Pulmonary artery endothelial cell (primary cell): Measurements from ENCODE around the gene ACOT7. TPM values are rescaled to one million over a fixed set of nuclear protein-coding genes. Genes with fewer than 3 reads are reported as not detected.
A peak's percentile ranks its signal among the peaks of the same experiment; 100 is the strongest.
"Not testable (repeated sequence)": the region's sequence is repeated elsewhere in the genome, so short reads cannot be mapped to it uniquely, and the experiment has no call there.

Source experiments
- DNase-seq: peaks from one replicate; pipeline ENCODE4 v3.0.0-alpha.2; 2011; ENCODE audit warnings: low read depth, low spot score
- total RNA-seq: library from RNA; depleted of rRNA; stranded (reverse); fragments of >200 nt; gene quantifications from 2 replicates; pipeline ENCODE4 v1.2.3, GENCODE V29; 2014

The ACOT7 gene
- total RNA-seq, 1 donor from 2014 or later: 69.0 TPM

DNA sequence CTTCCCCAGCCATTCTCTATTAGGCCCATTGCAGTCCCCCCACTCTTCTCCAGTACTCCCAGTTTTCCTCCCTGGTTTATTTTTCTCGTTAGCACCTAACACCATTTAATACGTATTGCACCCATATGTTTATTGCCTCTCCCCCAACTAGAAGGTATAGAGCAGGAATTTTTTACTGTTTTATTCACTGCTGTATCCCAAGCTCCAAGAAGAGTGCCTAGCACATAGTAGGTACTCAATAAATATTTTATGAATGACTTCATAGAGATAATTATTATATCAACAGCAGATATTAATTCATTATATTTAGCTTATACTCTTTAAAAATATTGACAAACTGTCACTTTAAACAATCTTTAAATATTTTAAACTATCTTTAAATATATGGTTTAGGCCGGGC lies 5.7 kb upstream of the ACOT7 start:
- no peak for DNase-seq

DNA sequence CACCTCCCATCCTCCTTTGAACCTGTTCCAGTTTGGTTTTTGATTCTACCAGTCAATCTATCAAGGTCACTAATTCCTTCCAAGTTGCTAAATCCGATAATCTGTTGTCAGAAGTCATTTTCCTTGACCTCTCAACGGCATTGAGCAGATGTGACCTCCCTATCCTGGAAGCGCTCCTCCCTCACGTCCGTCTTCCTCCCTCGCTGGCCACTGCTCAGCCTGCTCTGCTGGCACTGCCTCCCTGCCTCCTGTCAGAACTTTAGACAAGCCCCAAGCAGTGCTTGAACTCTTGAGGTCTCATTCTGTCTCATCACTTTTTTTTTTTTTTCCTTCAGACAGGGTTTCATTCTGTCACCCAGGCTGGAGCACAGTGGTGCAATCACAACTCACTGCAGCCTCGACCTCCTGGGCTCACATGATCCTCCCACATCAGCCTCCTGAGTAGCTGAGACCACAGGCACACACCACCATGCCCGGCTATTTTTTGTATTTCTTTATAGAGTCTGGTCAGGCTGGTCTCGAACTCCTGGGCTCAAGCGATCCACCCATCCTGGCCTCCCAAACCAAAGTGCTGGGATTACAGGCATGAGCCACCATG lies 4.4 kb upstream of the ACOT7 start:
- DNase-seq: no peak

DNA sequence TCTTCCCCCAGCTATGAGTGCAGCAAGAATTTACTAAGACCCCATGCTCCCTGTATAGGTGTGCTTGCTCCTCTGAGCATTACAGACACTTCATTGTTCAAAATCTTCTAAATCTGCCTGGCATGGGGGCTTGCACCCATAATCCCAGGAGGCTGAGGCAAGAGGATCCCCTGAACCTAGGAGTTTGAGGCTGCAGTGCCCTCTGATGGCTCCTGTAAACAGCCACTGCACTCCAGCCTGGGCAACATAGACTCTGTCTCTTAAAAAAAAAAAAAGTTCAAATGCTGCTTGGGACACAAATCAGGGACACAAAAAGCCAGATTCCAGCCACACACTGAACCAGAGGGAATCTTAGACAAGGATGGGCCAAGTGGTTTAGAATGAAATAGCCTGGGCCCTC lies 3.4 kb upstream of the ACOT7 start:
- DNase-seq: no peak

DNA sequence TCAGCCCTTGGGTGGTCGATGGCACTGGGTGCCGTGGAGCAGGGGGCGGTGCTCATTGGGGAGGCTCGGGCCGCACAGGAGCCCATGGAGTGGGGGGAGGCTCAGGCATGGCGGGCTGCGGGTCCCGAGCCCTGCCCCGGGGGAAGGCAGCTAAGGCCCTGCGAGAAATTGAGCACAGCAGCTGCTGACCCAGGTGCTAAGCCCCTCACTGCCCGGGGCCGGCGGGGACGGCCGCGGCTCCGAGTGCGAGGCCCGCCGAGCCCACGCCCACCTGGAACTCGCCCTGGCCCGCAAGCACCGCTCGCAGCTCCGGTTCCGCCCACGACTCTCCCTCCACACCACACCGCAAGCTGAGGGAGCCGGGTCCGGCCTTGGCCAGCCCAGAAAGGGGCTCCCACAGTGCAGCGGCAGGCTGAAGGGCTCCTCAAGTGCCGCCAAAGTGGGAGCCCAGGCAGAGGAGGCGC lies 2.2 kb upstream of the ACOT7 start:
- not testable (repeated sequence) for DNase-seq

DNA sequence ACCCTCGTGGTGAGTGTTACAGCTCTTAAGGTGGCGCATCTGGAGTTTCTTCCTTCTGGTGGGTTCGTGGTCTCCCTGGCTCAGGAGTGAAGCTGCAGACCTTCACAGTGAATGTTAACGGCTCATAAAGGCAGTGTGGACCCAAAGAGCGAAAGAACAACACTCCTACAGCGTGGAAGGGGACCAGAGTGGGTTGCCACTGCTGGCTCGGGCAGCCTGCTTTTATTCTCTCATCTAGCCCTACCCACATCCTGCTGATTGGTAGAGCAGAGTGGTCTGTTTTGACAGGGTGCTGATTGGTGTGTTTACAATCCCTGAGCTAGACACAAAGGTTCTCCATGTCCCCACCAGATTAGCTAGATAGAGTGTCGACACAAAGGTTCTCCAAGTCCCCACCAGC lies 1.6 kb upstream of the ACOT7 start:
- DNase-seq: not testable (repeated sequence)

DNA sequence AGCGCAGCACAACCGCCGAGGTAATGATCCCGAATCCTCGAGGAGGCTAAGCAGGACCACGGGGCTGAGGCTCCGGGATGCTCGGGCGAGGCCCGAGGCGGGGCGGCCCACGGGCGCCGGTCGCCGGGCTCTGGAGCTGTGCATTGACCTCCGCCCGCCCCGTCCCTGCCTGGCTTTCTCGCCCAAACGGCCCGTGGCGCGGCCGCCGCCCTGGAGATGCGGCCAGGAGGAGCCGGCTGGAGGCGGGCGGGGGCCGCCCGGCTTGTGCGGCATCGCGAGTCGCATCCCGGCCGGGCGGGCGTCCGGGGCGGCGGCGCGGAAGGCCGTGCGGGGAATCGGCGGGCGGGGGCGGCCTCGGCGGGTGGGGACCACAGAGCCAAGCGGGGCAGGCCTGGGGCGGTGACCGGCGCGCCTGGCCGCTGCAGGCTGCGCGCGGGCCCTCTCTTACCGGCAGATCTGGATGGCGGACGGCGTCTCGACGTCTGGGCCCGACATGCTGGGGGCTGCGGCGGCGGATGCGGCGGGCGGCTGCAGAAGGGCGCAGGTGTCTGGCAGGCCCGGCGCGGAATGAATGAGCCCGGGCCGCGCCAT lies 663 bp downstream of the ACOT7 start:
- no peak for DNase-seq

DNA sequence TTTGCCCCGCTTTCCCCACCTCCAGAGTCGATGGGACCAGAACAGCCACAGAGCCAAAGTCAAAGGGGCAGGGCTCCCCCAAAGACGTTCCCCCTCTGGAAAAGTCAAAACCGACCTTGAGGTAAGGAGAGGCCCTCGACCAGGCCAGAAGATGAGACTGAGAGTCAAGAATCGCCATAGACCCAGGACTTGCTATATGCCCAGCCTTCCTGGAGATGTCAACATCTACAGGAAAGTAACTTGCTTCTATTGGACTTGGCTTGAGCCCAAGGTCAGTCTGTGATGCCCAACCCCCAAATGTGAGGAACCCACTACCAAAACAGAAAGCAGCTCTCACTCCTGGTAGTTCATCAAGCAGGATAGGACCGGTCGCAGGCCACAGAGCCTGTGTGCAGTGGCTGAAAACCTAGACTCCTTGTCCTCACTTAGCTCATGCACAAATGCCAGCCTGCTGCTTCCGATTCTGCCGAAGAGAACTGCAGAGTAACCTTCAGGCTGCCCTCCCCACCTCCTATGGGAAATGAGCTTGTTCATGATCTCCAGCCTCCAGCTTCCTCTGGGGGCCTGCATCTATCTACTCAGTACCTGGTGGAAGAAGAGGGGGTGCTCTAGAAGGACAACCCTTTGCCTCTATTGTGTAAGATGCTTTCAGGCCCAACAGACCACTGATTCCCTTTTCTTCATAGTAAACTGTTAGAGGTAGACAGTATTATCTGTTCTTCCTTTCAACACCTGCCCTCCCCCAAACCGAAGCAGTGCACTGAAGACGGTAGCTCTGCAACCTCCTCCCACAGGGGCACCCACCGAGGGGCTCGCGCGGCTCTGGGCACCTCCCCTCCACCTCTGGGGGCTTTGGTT lies 1.4 kb downstream of the ACOT7 start:
- no peak for DNase-seq

DNA sequence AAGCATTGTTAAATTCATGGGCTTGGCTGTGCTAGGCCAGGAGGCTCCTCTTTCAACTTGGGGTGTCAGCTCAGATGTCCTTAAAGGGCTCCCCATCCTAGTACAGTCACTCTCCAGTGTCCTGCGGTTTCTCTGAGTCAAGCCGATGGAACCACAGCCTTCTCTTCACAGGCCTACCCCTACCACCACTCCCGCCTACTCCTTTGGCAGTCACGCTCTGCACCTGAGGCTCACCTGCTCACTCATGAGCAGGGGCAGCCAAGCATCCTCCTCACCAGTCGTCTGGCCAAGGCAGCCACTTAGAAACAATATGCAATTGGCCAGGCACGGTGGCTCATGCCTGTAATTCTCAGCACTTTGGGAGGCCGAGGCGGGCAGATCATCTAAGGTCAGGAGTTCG lies 3.6 kb downstream of the ACOT7 start:
- no peak for DNase-seq

DNA sequence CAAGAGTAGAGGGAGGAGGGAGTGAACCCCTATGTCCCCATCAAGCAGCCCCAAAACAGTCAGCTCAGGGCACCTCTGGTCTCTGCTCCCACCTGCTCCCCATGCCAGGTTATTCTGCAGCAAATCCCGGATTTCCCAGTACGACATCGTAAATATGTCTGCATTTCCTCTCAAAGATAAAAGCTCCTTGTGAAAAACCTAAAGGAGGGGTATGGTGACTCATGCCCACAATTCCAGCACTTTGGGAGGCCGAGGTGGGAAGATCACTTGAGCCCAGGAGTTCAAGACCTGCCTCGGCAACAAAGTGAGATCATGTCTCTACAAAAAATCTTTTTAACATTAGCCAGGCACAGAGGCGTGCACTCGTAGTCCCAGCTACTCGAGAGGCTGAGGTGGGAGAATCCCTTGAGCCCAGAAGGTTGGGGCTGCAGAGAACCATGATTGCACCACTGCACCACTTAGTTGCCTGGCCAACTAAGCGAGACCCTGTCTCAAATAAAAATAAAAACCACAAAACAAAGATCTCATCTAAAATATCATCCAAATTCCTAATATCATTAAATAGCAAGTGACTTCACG lies 7.1 kb downstream of the ACOT7 start:
- no peak for DNase-seq

DNA sequence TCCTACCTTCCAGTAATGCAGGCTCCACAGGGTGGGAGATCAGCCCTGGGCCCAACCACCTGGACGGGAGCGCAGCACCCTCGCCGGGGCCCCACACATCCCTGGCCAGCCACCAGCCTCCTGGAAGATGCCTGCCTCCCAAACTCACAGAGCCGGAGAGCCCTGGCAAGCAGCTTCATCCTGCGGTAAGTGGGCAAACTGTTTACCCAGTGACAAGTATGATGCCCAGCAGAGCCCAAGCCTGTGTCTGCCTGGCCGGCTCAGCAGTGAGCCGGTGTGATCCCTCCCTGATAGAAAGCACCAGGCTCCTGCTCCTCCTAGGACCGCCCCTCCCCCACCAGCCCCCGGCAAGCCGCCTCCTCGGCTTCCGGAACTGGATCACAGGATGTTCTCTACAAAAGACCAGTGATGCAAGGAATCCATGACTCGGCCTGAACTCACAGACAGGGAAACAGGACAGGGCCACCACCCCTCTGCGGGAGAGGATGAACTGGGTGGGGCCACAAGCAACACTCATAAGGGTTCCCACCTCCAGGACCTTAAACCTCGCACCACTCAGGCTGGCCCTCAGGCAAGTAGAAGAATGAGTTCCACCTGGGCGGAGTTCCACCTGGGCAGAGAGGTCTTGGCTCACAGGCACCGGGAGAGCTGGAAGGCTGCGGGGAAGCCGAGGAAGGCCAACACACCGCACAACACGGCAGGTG lies 7.9 kb downstream of the ACOT7 start:
- peak; percentile 46 for DNase-seq

DNA sequence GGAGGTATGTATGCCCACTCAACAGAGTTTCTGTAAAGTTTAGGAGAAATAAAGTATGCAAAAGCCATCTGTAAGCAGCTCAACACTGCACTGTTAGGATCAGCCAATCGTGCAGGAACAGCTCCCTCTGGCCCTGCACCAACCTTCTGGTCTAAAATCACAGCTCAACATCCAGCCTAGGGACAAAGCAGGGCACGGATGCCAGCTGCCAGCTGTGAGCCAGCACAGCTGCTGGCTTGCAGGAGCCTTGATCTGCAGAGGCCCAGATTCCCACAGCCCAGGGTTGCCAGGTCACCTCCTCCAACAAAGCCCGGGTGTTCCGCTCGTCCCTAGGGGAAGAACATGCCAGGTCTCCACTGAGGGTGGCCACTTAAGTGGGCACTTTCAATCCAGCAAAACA lies 8.6 kb downstream of the ACOT7 start:
- DNase-seq: no peak

DNA sequence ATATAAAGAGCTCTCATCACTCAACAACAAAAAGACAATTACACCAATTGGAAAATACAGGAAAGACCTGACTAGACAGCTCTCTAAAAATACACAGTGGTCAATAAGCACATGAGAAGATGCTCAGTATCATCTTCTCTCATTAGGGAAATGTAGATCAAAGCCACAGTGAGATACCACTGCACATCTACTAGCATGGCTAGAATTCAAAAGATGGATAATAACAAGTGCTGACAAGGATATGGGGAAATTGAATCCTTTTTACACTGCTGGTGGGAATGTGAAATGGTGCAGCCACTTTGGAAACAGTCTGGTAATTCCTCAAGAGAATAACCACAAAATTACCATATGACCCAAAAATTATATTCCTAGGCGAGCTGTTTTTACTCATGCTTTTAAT lies 9.4 kb downstream of the ACOT7 start:
- DNase-seq: no peak

DNA sequence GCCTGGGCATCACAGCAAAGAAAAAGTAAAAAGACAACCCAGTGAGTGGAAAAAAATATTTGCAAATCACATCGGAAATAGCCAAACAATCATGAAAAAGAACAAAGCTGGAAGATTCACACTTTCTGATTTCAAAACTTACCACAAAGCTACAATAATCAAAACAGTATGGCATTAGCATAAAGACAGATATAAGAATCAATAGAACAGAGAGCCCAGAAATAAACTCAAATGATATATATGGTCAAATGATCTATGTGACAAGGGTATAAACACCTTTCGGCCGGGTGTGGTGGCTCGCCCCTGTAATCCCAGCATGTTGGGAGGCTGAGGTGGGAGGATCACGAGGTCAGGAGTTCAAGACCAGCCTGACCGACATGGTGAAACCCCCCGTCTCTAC lies 13.5 kb downstream of the ACOT7 start:
- DNase-seq: no peak

DNA sequence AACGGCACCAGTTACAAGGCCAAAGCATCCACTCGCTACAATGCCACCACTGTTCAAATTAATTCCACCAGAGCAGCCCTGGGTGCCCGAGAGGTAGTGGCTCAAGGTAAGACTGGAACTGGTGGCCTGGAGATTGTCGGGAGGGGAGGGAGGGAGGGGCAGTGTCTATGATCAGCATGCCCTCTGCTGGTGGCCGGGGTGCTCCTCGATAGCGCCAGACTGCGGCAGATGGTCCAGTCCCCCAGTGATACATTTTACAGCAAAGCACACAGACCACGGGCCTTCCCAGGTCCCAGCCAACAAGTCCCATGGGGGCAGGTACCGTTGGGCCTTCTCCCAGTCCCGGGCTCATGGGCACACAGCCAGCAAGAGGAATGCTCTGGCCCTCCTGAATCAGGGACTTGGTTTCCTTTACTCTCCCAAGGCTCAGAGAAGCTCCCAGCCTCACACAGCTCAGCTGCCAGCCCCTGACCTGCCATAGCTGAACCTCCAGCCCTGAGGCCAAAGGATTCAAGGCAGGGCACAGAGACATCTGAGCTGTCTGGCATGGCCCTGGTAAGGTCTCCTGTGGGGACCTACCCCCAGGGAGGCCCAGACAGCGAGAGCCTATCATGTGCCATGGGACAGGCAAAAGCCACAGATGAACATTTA lies 15.3 kb downstream of the ACOT7 start:
- no peak for DNase-seq

DNA sequence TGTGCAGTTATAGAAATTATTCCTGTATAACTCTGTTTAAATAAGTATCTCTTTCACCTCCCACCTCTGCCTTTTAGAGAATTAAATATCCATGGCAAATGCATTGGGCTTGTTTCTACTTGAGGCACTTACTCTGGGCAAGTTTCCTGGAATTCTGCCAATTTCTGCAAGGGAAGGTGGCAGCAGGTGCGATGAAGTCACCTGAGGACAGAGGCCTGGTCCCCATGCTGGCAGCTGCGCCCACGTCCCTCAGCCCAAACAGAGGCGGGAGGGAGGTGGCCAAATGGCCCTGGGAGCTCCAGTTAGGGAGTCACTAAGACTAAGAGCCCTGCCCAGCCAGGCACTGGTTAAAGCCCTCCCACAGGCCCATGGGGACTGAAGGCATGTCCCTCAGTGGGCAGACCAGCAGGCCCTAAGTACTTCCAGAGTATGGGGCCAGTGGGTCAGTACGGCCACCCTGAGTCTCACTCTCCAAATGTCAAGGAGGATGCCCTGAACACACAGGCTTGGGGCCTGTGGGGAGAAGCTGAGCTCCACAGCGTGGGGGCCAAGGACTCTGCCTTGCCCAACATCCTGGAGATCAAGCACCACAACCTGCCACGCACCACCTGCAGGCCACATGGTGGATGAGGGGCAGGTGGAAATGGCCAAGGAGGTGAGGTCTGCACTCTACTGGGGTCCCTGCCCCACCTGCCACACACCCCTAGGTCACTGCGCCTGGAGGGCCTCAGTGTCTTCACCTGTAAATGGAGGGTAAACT lies 19.4 kb downstream of the ACOT7 start:
- no peak for DNase-seq

DNA sequence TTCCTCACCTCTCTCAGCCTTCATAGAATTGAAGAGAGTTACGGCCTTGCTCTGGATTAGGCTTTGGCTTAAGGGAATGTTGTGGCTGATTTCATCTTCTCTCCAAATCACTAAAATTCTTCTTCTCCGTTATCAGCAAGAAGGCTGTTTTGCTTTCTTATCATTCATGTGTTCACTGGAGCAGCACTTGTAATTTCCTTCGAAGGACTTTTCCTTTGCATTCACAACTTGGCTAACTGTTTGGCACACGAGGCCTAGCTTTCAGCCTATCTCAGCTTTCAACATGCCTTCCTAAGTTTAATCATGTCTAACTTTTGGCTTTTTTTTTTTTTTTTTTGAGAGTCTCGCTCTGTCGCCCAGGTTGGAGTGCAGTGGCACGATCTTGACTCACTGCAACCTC lies 21.3 kb downstream of the ACOT7 start:
- not testable (repeated sequence) for DNase-seq

DNA sequence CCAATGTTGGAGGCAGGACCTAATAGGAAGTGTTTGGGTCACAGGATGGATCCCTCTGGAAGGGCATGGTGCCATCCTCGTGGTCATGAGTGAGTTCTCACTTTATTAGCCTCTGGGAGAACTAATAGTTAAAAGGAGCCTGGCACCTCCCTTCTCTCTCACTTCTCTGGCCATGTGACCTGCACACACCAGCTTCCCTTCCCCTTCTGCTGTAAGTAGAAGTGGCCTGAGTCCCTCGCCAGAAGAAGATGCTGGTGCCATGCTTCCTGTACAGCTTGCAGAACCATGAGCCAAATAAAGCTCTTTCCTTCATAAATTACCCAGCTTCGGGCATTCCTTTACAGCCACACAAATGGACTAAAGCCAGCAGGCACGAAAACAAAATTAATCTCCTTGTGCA lies 23.6 kb downstream of the ACOT7 start:
- no peak for DNase-seq

DNA sequence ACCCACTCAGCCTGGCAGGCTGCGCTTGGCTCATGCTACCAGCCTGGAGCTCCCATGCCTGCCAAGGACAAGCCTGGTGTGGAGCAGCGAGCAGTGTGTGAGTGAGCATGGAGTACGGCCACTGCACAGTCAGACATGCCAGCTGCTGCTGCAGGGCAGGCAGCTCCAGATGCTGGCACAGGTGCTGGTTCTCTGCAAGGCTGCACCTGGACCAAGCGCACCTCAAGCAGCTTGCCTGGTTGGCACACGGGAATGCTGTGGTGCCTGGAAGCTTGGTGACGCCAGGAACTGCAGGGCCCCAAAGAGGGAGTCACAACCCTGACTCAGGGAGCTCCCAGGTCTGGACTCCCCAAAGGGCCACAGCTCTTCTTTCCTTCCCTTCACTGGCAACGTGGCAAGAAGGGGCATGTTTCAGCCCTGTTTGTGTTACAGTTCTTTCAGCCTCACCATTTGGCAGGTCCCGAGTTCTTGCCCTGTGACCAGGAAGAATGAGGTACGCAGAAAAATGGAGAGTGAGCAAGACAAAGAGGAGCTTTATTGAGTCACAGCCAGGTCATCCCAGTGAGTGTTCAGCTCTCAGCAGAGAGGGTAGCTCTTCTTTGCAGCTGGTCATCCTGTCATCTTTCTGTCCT lies 26.1 kb downstream of the ACOT7 start:
- no peak for DNase-seq

DNA sequence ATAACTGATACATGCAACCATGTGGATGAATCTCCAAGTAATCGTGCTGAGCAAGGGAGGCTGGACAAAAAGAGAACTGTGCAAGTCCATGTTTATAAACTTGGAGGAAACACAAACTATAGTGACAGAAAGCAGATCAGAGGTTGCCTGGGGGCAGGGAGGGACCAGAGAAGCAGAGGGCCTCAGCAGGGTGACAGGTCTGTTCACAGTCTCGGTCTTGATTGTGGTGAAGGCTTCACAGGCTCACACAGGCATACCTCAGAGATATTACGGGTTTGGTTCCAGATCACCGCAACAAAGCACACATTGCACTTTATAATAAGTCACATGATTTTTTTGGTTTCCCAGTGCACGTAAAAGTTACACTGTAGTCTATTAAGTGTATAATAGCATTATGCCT lies 28.5 kb downstream of the ACOT7 start:
- no peak for DNase-seq
